SU-DHL-6 (cell line): ENCODE measurements around the gene PFKFB1.

Experiments used
- H2AFZ ChIP-seq: fragments of 200-600 bp; sonication (generic); 2 replicates; pipeline ENCODE4 v1.6.1; 2014; ENCODE audit warnings: low read depth, mild to moderate bottlenecking, moderate library complexity, mixed read lengths, antibody characterized with exemption, low read length; ENCODE audit not compliant: severe bottlenecking
- H3F3A ChIP-seq: fragments of 200-600 bp; shearing (Covaris generic); 2 replicates; pipeline ENCODE4 v1.6.0; 2016; ENCODE audit warnings: antibody characterized with exemption, mild to moderate bottlenecking; ENCODE audit not compliant: insufficient read depth
- H3K27ac ChIP-seq: fragments of 200-600 bp; sonication (generic); 2 replicates; pipeline ENCODE4 v1.5.1; 2016; ENCODE audit warnings: low read depth, mild to moderate bottlenecking, low read length, moderate library complexity, mixed read lengths
- H3K27me3 ChIP-seq: fragments of 200-600 bp; sonication (generic), shearing (Covaris generic); 2 replicates; pipeline ENCODE4 v1.6.0; 2014; ENCODE audit warnings: mild to moderate bottlenecking, low read length
- H3K36me3 ChIP-seq: fragments of 200-600 bp; sonication (generic); 2 replicates; pipeline ENCODE4 v1.6.1; 2014; ENCODE audit warnings: mild to moderate bottlenecking, low read length, mixed read lengths
- H3K4me2 ChIP-seq: fragments of 300-600, 200-600 bp; shearing (Covaris generic), sonication (generic); 2 replicates; pipeline ENCODE4 v1.6.0; 2014; ENCODE audit warnings: low read length, low read depth, mild to moderate bottlenecking; ENCODE audit not compliant: poor library complexity, severe bottlenecking
- H3K4me3 ChIP-seq: fragments of 200-600 bp; sonication (generic); 2 replicates; pipeline ENCODE4 v1.5.1; 2014; ENCODE audit warnings: antibody characterized with exemption, low read length, mild to moderate bottlenecking, mixed read lengths; ENCODE audit not compliant: insufficient read depth, poor library complexity, severe bottlenecking
- H3K79me2 ChIP-seq: fragments of 200-600 bp; sonication (generic); 2 replicates; pipeline ENCODE4 v1.6.1; 2014; ENCODE audit warnings: mild to moderate bottlenecking, low read length, moderate library complexity; ENCODE audit not compliant: insufficient read depth
- H3K9ac ChIP-seq: fragments of 200-600 bp; sonication (generic); 2 replicates; pipeline ENCODE4 v1.7.0; 2014; ENCODE audit warnings: mild to moderate bottlenecking, low read length
- H3K9me2 ChIP-seq: fragments of 200-600 bp; sonication (generic); replicated peaks from 2 replicates; pipeline ENCODE4 v1.6.1; 2014; ENCODE audit warnings: low read length; ENCODE audit not compliant: insufficient read depth
- H3K9me3 ChIP-seq: fragments of 200-600 bp; sonication (generic); 2 replicates; pipeline ENCODE4 v1.6.1; 2014; ENCODE audit warnings: low read length, mixed read lengths; ENCODE audit not compliant: insufficient read depth
- H4K20me1 ChIP-seq: fragments of 200-600 bp; sonication (generic); 2 replicates; pipeline ENCODE4 v1.6.1; 2014; ENCODE audit warnings: low read depth, mild to moderate bottlenecking, antibody characterized with exemption, low read length, moderate library complexity, mixed read lengths
- CTCF ChIP-seq: fragments of 200-600 bp; sonication (generic); IDR thresholded peaks from one replicate; pipeline ENCODE4 v1.5.1; 2017; ENCODE audit warnings: antibody characterized with exemption, mild to moderate bottlenecking, low read length, moderate library complexity; ENCODE audit not compliant: insufficient read depth, poor library complexity, severe bottlenecking
- EZH2phosphoT487 ChIP-seq: fragments of 200-600 bp; sonication (generic), shearing (Covaris generic); conservative IDR thresholded peaks from 2 replicates; pipeline ENCODE4 v1.6.1; 2018; ENCODE audit warnings: mild to moderate bottlenecking, antibody characterized with exemption, low read length, moderate library complexity, mixed read lengths

PFKFB1 gene

GRCh38 chrX:54930291-54931049 lies 63.5 kb downstream of the PFKFB1 start:
- no peak overlapping the region for H3K4me3 ChIP-seq
- no peak overlapping the region for H3K27ac ChIP-seq
- no peak for TF ChIP-seq EZH2phosphoT487
- no peak for TF ChIP-seq CTCF
- no peak overlapping the region for H3K9ac ChIP-seq
- no peaks in the 10 kb centered on the region for H3K9me2 ChIP-seq
- H3K4me2 ChIP-seq, result no peak overlapping the region
- H3F3A ChIP-seq, result no peaks in the 10 kb centered on the region
- no peaks in the 10 kb centered on the region for H3K36me3 ChIP-seq
- H3K9me3 ChIP-seq, result no peaks in the 10 kb centered on the region
- no peaks in the 10 kb centered on the region for H3K79me2 ChIP-seq
- H4K20me1 ChIP-seq, result no peaks in the 10 kb centered on the region
- no peaks in the 10 kb centered on the region for H3K27me3 ChIP-seq
- H2AFZ ChIP-seq, result no peak overlapping the region

- Histone ChIP-seq H3K4me2 (no peak overlapping the region), H3K4me3 (no peak overlapping the region), H3K36me3 (no peaks in the 10 kb centered on the region), H3K27me3 (no peaks in the 10 kb centered on the region), H3K9ac (no peak overlapping the region), H3K27ac (no peak overlapping the region), H3K79me2 (no peaks in the 10 kb centered on the region), H3K9me3 (no peaks in the 10 kb centered on the region), H2AFZ (no peak overlapping the region), H3K9me2 (no peaks in the 10 kb centered on the region), H4K20me1 (no peaks in the 10 kb centered on the region), H3F3A (no peaks in the 10 kb centered on the region)
- TF ChIP-seq EZH2phosphoT487 (no peak), CTCF (no peak)
These were observed 65.1 kb downstream of the PFKFB1 start for GRCh38 chrX:54928876-54929275.

- Histone ChIP-seq H3K4me2 (no peak overlapping the region), H3K36me3 (no peaks in the 10 kb centered on the region), H3K9ac (no peak overlapping the region), H2AFZ (no peak overlapping the region), H3F3A (no peaks in the 10 kb centered on the region), H3K27me3 (no peaks in the 10 kb centered on the region), H3K4me3 (no peak overlapping the region), H3K9me3 (no peaks in the 10 kb centered on the region), H4K20me1 (no peaks in the 10 kb centered on the region), H3K79me2 (no peaks in the 10 kb centered on the region), H3K27ac (no peak overlapping the region), H3K9me2 (no peaks in the 10 kb centered on the region)
- TF ChIP-seq EZH2phosphoT487 (no peak), CTCF (no peak)
These were observed 67.0 kb downstream of the PFKFB1 start for GRCh38 chrX:54926978-54927377.
